ENCODE data around the gene ROR2. TPM values are rescaled to one million over a fixed set of nuclear protein-coding genes. Genes with fewer than 3 reads are reported as not detected.
"Not testable (repeated sequence)": the region's sequence is repeated elsewhere in the genome, so short reads cannot be mapped to it uniquely, and the experiment has no call there.

The ROR2 gene
- total and polyA plus RNA-seq, 4 donors: 0.13 to 0.84 (median 0.52) TPM

DNA sequence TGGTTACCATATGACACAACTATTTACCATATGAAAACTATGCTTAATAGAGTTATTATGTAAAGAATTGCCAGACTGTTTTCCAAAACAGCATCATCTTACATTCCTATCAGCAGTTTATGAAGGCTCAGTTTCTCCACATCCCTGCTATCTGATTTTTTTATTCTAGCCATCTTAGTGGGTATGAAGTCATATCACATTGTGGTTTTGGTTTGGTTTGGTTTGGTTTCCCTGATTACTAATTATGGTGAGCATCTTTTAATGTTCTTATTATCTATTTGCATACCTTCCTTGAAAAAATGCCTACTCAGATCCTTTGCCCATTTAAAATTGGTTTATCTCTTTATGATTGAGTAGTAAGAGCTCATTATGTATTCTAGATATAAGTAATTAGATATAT, 327.0 kb downstream of the ROR2 start:
- TF ChIP-seq GABPA (IDR thresholded peaks at IDR 0.05 in 1 of 2, conservative IDR thresholded peaks at IDR 0.05 in 1 of 2) (no peak), SP1 (IDR thresholded peaks at IDR 0.05) (no peak), JUND (IDR thresholded peaks at IDR 0.05) (no peak), YY1 (IDR thresholded peaks at IDR 0.05) (no peak), FOXA1 (IDR thresholded peaks at IDR 0.05) (no peak), HNF4A (conservative IDR thresholded peaks at IDR 0.05) (no peak)
- H3K27ac ChIP-seq (ENCODE audit: low read depth in 1 of 2, low read length in 2 of 2): no peak overlapping the region
- no peaks in the 10 kb centered on the region for H3K4me1 ChIP-seq (ENCODE audit: control insufficient read depth in 4 of 4, insufficient read depth in 4 of 4, low read length in 3 of 4)
- H3K27me3 ChIP-seq (ENCODE audit: control insufficient read depth in 4 of 4, insufficient read depth in 4 of 4, low read length in 3 of 4): no peaks in the 10 kb centered on the region
- no peak for DNase-seq (ENCODE audit: low spot score)
- no peak overlapping the region for H3K9ac ChIP-seq (ENCODE audit: low read depth in 1 of 2, low read length in 2 of 2)
- no peaks in the 10 kb centered on the region for H3K36me3 ChIP-seq (ENCODE audit: control insufficient read depth in 4 of 4, insufficient read depth in 3 of 4, low read depth in 1 of 4, low read length in 3 of 4)
- H3K4me3 ChIP-seq (ENCODE audit: low read depth in 1 of 3, low read length in 3 of 3): no peak overlapping the region
- peaks cover 0 to 4% (median 0%) of the 10 kb centered on the region in 4 donors for H3K9me3 ChIP-seq (ENCODE audit: control insufficient read depth in 4 of 4, low read length in 3 of 4)

- not testable (repeated sequence) for H3K27ac ChIP-seq (ENCODE audit: low read depth in 1 of 2, low read length in 2 of 2); H3K4me1 ChIP-seq (ENCODE audit: control insufficient read depth in 4 of 4, insufficient read depth in 4 of 4, low read length in 3 of 4); H3K4me3 ChIP-seq (ENCODE audit: low read depth in 1 of 3, low read length in 3 of 3); H3K9me3 ChIP-seq (ENCODE audit: control insufficient read depth in 4 of 4, low read length in 3 of 4); DNase-seq (ENCODE audit: low spot score); H3K36me3 ChIP-seq (ENCODE audit: control insufficient read depth in 4 of 4, insufficient read depth in 3 of 4, low read depth in 1 of 4, low read length in 3 of 4); H3K9ac ChIP-seq (ENCODE audit: low read depth in 1 of 2, low read length in 2 of 2); H3K27me3 ChIP-seq (ENCODE audit: control insufficient read depth in 4 of 4, insufficient read depth in 4 of 4, low read length in 3 of 4)
- 93% methylated on average over 3 of the region's 3 CpGs for WGBS
Observed at GRCh38 chr9:91622121-91622520, 327.9 kb downstream of the ROR2 start.

DNA sequence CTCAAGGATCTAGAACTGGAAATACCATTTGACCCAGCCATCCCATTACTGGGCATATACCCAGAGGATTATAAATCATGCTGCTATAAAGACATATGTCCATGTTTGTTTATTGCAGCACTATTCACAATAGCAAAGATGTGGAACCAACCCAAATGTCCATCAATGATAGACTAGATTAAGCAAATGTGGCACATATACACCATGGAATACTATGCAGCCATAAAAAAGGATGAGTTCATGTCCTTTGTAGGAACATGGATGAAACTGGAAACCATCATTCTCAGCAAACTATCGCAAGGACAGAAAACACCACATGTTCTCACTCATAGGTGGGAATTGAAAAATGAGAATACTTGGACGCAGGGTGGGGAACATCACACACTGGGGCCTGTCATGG, 336.0 kb downstream of the ROR2 start:
- not testable (repeated sequence) for H3K4me3 ChIP-seq (ENCODE audit: low read depth in 1 of 3, low read length in 3 of 3); H3K9me3 ChIP-seq (ENCODE audit: control insufficient read depth in 4 of 4, low read length in 3 of 4); H3K9ac ChIP-seq (ENCODE audit: low read depth in 1 of 2, low read length in 2 of 2); H3K36me3 ChIP-seq (ENCODE audit: control insufficient read depth in 4 of 4, insufficient read depth in 3 of 4, low read depth in 1 of 4, low read length in 3 of 4); H3K4me1 ChIP-seq (ENCODE audit: control insufficient read depth in 4 of 4, insufficient read depth in 4 of 4, low read length in 3 of 4); DNase-seq (ENCODE audit: low spot score); H3K27ac ChIP-seq (ENCODE audit: low read depth in 1 of 2, low read length in 2 of 2); H3K27me3 ChIP-seq (ENCODE audit: control insufficient read depth in 4 of 4, insufficient read depth in 4 of 4, low read length in 3 of 4)
- 96% methylated on average over 2 of the region's 2 CpGs for WGBS

GRCh38 chr9:91611582-91611981, 338.4 kb downstream of the ROR2 start:
- H3K4me1 ChIP-seq (ENCODE audit: control insufficient read depth in 4 of 4, insufficient read depth in 4 of 4, low read length in 3 of 4): no peaks in the 10 kb centered on the region
- 51% methylated on average over 5 of the region's 5 CpGs for WGBS

More at GRCh38 chr9:91611582-91611981, 338.4 kb downstream of the ROR2 start:
- no peak for DNase-seq (ENCODE audit: low spot score)
- Histone ChIP-seq H3K36me3 (ENCODE audit: control insufficient read depth in 4 of 4, insufficient read depth in 3 of 4, low read depth in 1 of 4, low read length in 3 of 4) (no peaks in the 10 kb centered on the region), H3K9ac (ENCODE audit: low read depth in 1 of 2, low read length in 2 of 2) (no peak overlapping the region), H3K27ac (ENCODE audit: low read depth in 1 of 2, low read length in 2 of 2) (no peak overlapping the region), H3K9me3 (ENCODE audit: control insufficient read depth in 4 of 4, low read length in 3 of 4) (no peaks in the 10 kb centered on the region), H3K4me3 (ENCODE audit: low read depth in 1 of 3, low read length in 3 of 3) (no peak overlapping the region), H3K27me3 (ENCODE audit: control insufficient read depth in 4 of 4, insufficient read depth in 4 of 4, low read length in 3 of 4) (no peaks in the 10 kb centered on the region)
- TF ChIP-seq JUND (IDR thresholded peaks at IDR 0.05) (no peak), RAD21 (IDR thresholded peaks at IDR 0.05) (no peak), HNF4G (IDR thresholded peaks at IDR 0.05) (no peak), NR2F2 (IDR thresholded peaks at IDR 0.05) (no peak), HNF4A (conservative IDR thresholded peaks at IDR 0.05) (no peak), FOXA2 (IDR thresholded peaks at IDR 0.05) (no peak), TAF1 (conservative IDR thresholded peaks at IDR 0.05) (no peak), EGR1 (IDR thresholded peaks at IDR 0.05; ENCODE audit: low read depth in 2 of 2) (no peak), GABPA (IDR thresholded peaks at IDR 0.05 in 1 of 2, conservative IDR thresholded peaks at IDR 0.05 in 1 of 2) (no peak), FOXA1 (IDR thresholded peaks at IDR 0.05) (no peak)
- TF ChIP-seq, protein P1, sequence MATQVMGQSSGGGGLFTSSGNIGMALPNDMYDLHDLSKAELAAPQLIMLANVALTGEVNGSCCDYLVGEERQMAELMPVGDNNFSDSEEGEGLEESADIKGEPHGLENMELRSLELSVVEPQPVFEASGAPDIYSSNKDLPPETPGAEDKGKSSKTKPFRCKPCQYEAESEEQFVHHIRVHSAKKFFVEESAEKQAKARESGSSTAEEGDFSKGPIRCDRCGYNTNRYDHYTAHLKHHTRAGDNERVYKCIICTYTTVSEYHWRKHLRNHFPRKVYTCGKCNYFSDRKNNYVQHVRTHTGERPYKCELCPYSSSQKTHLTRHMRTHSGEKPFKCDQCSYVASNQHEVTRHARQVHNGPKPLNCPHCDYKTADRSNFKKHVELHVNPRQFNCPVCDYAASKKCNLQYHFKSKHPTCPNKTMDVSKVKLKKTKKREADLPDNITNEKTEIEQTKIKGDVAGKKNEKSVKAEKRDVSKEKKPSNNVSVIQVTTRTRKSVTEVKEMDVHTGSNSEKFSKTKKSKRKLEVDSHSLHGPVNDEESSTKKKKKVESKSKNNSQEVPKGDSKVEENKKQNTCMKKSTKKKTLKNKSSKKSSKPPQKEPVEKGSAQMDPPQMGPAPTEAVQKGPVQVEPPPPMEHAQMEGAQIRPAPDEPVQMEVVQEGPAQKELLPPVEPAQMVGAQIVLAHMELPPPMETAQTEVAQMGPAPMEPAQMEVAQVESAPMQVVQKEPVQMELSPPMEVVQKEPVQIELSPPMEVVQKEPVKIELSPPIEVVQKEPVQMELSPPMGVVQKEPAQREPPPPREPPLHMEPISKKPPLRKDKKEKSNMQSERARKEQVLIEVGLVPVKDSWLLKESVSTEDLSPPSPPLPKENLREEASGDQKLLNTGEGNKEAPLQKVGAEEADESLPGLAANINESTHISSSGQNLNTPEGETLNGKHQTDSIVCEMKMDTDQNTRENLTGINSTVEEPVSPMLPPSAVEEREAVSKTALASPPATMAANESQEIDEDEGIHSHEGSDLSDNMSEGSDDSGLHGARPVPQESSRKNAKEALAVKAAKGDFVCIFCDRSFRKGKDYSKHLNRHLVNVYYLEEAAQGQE (IDR thresholded peaks at IDR 0.05): no peak

All from liver (tissue), 9 donors.